Measurements from ENCODE around the gene NT5C.
A peak's percentile ranks its signal among the peaks of the same experiment; 100 is the strongest.
"Not testable (repeated sequence)": the region's sequence is repeated elsewhere in the genome, so short reads cannot be mapped to it uniquely, and the experiment has no call there.

Gene NT5C

DNA sequence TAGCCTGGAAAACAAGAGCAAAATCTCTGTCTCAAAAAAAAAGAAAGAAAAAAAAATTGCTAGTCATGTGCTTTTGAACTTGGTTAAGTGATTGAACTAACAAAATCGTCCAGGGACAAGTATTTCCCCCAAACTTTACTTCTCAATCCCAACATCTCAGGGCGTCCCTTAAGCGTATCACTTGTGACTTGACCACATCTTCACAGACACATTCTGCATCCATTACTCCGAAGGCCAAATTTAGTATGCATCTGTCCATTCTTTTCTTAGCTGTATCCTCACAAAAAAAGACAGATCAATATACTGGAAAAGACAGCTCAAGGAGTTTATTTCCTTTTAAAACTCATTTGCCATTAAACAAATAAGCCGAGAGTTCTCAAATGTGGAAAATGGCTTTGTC is 28.7 kb upstream of the NT5C start:
- Histone ChIP-seq H3K27me3 (no peaks in the 10 kb centered on the region), H3K4me2 (no peak overlapping the region)

GRCh38 chr17:75159196-75160031 is 27.9 kb upstream of the NT5C start:
- H3K27me3 ChIP-seq, result no peaks in the 10 kb centered on the region
- no peak overlapping the region for H3K4me2 ChIP-seq
- no peak overlapping the region for H3K4me3 ChIP-seq
- no peak overlapping the region for H3K9ac ChIP-seq
- no peaks in the 10 kb centered on the region for H3K9me3 ChIP-seq (replicated peaks in 1 of 11)
- H4K20me1 ChIP-seq, result peaks cover 0 to 14% (median 9%) of the 10 kb centered on the region in 11 experiments; a peak in 9 of 22 replicates
- H3K36me3 ChIP-seq, result peaks cover 17 to 69% (median 61%) of the 10 kb centered on the region in 11 experiments
- H3K27ac ChIP-seq, result no peak overlapping the region
- no peak for TF ChIP-seq Cebpa-rat (IDR thresholded peaks at IDR 0.05)
- H3K4me1 ChIP-seq, result peaks cover 6 to 12% (median 9%) of the 10 kb centered on the region in 10 experiments; a peak in 18 of 20 replicates

More for the DNA sequence above, 28.7 kb upstream of the NT5C start:
- H3K9ac ChIP-seq, result no peak overlapping the region
- no peak overlapping the region for H3K27ac ChIP-seq
- H3K36me3 ChIP-seq, result peaks cover 22 to 77% (median 69%) of the 10 kb centered on the region in 11 experiments
- TF ChIP-seq Cebpa-rat (IDR thresholded peaks at IDR 0.05), result no peak
- no peaks in the 10 kb centered on the region for H3K9me3 ChIP-seq (replicated peaks in 1 of 11)
- peaks cover under 1 to 6% (median 3%) of the 10 kb centered on the region in 10 experiments; a peak in 17 of 20 replicates for H3K4me1 ChIP-seq
- no peak overlapping the region for H3K4me3 ChIP-seq
- H4K20me1 ChIP-seq, result peaks cover 0 to 22% (median 13%) of the 10 kb centered on the region in 11 experiments; a peak in 11 of 22 replicates

- peaks cover 6 to 12% (median 9%) of the 10 kb centered on the region in 10 experiments; a peak in 18 of 20 replicates for H3K4me1 ChIP-seq
- H3K27me3 ChIP-seq; H3K27ac ChIP-seq; H3K4me2 ChIP-seq; H3K9me3 ChIP-seq (replicated peaks in 1 of 11); H3K4me3 ChIP-seq; H3K9ac ChIP-seq: not testable (repeated sequence)
- peaks cover 10 to 60% (median 51%) of the 10 kb centered on the region in 11 experiments; a peak in 21 of 22 replicates for H3K36me3 ChIP-seq
- peaks cover 0 to 14% (median 8%) of the 10 kb centered on the region in 11 experiments; a peak in 12 of 22 replicates for H4K20me1 ChIP-seq
These were observed 26.9 kb upstream of the NT5C start for GRCh38 chr17:75158480-75158879.

- Histone ChIP-seq H3K9me3 (replicated peaks in 1 of 11) (no peaks in the 10 kb centered on the region), H3K4me2 (peak overlapping the region; percentile 61 to 84 (median 71); a peak in 21 of 22 replicates), H3K27me3 (no peaks in the 10 kb centered on the region), H3K27ac (peak overlapping the region in 4 of 11 experiments; percentile 10 to 39 (median 24); a peak in 3 of 22 replicates), H4K20me1 (peaks cover 0 to 41% (median 36%) of the 10 kb centered on the region in 11 experiments; a peak in 18 of 22 replicates), H3K36me3 (peaks cover 6 to 51% (median 37%) of the 10 kb centered on the region in 11 experiments; a peak in 21 of 22 replicates), H3K4me1 (peaks cover 30 to 42% (median 35%) of the 10 kb centered on the region in 10 experiments), H3K4me3 (0 out of 20 replicates have a peak overlapping the region, but pooled peaks of 1 of the 10 experiments have one; percentile 100), H3K9ac (no peak overlapping the region)
- TF ChIP-seq Cebpa-rat (IDR thresholded peaks at IDR 0.05), result no peak
These were observed 23.7 kb upstream of the NT5C start for GRCh38 chr17:75155191-75155601.

GRCh38 chr17:75154195-75155106 is 22.9 kb upstream of the NT5C start, which contains the start of gene JPT1:
Gene JPT1 (minus strand): TSS chr17:75154512. CDS start chr17:75154397, 115 bp downstream.
- peaks cover 0 to 48% (median 43%) of the 10 kb centered on the region in 11 experiments; a peak in 18 of 22 replicates for H4K20me1 ChIP-seq
- H3K27me3 ChIP-seq, result no peaks in the 10 kb centered on the region

GRCh38 chr17:75153780-75154194 is 22.2 kb upstream of the NT5C start:
- H3K27ac ChIP-seq, result peak overlapping the region; percentile 56 to 97 (median 92); a peak in 21 of 22 replicates
- peak overlapping the region; percentile 86 to 100 (median 95) for H3K4me3 ChIP-seq
- H3K27me3 ChIP-seq, result no peaks in the 10 kb centered on the region
- H3K9ac ChIP-seq, result peak overlapping the region; percentile 87 to 99 (median 96)
- peaks cover 0 to 55% (median 50%) of the 10 kb centered on the region in 11 experiments; a peak in 18 of 22 replicates for H4K20me1 ChIP-seq
- H3K9me3 ChIP-seq (replicated peaks in 1 of 11), result no peaks in the 10 kb centered on the region
- peaks cover 30 to 53% (median 40%) of the 10 kb centered on the region in 10 experiments for H3K4me1 ChIP-seq
- H3K4me2 ChIP-seq, result peak overlapping the region; percentile 74 to 97 (median 95)
- peaks cover 6 to 51% (median 33%) of the 10 kb centered on the region in 11 experiments; a peak in 21 of 22 replicates for H3K36me3 ChIP-seq
- TF ChIP-seq Cebpa-rat (IDR thresholded peaks at IDR 0.05), result no peak

More at GRCh38 chr17:75154195-75155106, 22.9 kb upstream of the NT5C start, which contains the start of gene JPT1:
- peak within 1 kb of the TSS; percentile 87 to 99 (median 96) for H3K9ac ChIP-seq
- TF ChIP-seq Cebpa-rat (IDR thresholded peaks at IDR 0.05), result no peak
- H3K4me3 ChIP-seq, result peak within 1 kb of the TSS; percentile 86 to 100 (median 95)
- no peaks in the 10 kb centered on the region for H3K9me3 ChIP-seq (replicated peaks in 1 of 11)
- H3K36me3 ChIP-seq, result peaks cover 6 to 51% (median 33%) of the 10 kb centered on the region in 11 experiments; a peak in 21 of 22 replicates
- peaks cover 30 to 49% (median 36%) of the 10 kb centered on the region in 10 experiments for H3K4me1 ChIP-seq
- H3K27ac ChIP-seq, result peak within 1 kb of the TSS; percentile 56 to 97 (median 92); a peak in 21 of 22 replicates
- peak within 1 kb of the TSS; percentile 74 to 97 (median 95) for H3K4me2 ChIP-seq

DNA sequence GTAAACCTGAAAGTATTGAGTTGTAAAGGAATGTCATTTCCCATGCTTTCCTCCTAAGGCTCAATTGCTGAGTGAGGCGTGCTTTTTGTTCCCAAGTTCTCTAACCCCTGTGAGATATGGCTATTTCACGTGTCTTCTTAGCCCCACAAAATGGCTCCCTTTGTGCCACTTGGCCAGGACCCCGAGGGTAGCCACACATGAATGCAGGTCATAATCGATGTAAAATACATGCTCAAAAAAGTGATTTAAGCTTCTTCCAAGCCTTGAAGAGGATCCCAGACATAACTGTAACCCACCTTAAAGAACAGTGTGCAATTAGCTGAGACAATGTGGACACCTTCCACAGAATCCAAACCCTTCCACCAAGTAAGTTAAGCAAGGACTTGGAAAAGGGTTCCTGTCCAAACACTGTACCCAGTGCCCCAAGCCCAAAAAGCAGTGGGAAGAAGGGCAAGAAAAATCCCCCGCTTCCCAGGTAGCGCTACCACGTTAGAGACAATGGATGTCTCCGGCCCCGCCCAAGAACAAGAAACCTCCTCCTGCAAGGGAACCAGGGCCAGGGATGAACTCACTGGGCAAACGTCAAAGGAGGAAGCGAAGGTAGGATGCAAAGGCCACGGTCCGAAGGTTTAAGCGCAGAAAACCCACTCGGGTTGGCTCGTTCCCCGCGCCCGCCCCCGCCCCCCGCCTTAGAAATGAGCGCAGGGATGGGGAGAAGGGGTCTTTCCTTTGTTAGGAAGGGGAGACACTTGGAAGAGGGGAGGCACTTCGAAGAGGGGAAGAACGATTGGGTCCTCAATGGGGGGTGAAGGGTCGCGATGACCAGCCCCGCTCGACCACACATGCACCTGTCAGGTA is 21.6 kb upstream of the NT5C start:
- Histone ChIP-seq H3K27ac (peak overlapping the region; percentile 56 to 97 (median 92); a peak in 21 of 22 replicates), H3K36me3 (peaks cover 6 to 51% (median 35%) of the 10 kb centered on the region in 11 experiments; a peak in 21 of 22 replicates), H3K4me2 (peak overlapping the region; percentile 74 to 97 (median 95)), H3K27me3 (no peaks in the 10 kb centered on the region), H3K9ac (peak overlapping the region; percentile 87 to 99 (median 96)), H4K20me1 (peaks cover 0 to 61% (median 56%) of the 10 kb centered on the region in 11 experiments; a peak in 18 of 22 replicates), H3K9me3 (replicated peaks in 1 of 11) (no peaks in the 10 kb centered on the region), H3K4me1 (peaks cover 30 to 60% (median 46%) of the 10 kb centered on the region in 10 experiments), H3K4me3 (peak overlapping the region; percentile 86 to 100 (median 95))
- TF ChIP-seq Cebpa-rat (IDR thresholded peaks at IDR 0.05), result no peak
